ENCODE results near the gene ITFG2. TPM values are rescaled to one million over a fixed set of nuclear protein-coding genes. Genes with fewer than 3 reads are reported as not detected.

Gene ITFG2
- total and polyA plus RNA-seq, 2 experiments from 2014 or later = 15.7 to 19.1 TPM

GRCh38 chr12:2811801-2812200 is 667 bp upstream of the ITFG2 start:
- H3K27ac ChIP-seq = 0 out of 2 replicates have a peak overlapping the region, but pooled peaks have one; percentile 94
- TF ChIP-seq EZH2 (IDR thresholded peaks at IDR 0.05; ENCODE audit: insufficient read depth, poor library complexity, severe bottlenecking) (no peak), EZH2phosphoT487 (IDR thresholded peaks at IDR 0.05; ENCODE audit: insufficient read depth, low read depth) (no peak)

GRCh38 chr12:2813214-2814185 is 1.0 kb downstream of the ITFG2 start:
- in situ Hi-C loops (cut with MboI) = no loop called here
- peak overlapping the region; percentile 94 for H3K27ac ChIP-seq
- peak; percentile 91 for DNase-seq
- 11 to 13% methylated on average over 10 of the region's 10 CpGs for WGBS, 2 experiments (ENCODE audit: low coverage in 1 of 2, low lambda C conversion rate in 2 of 2, missing lambda C conversion rate in 2 of 2)
- peak overlapping the region; percentile 96 for H3K4me2 ChIP-seq (ENCODE audit: unreplicated experiment)
- H3K79me2 ChIP-seq (ENCODE audit: insufficient read depth) = peaks cover 42% of the 10 kb centered on the region
- no peaks in the 10 kb centered on the region for H3K9me3 ChIP-seq (ENCODE audit: low read depth)
- H3F3A ChIP-seq (ENCODE audit: insufficient read depth) = peaks cover 7% of the 10 kb centered on the region
- peak overlapping the region; percentile 87 for H2AFZ ChIP-seq
- H3K27me3 ChIP-seq (replicated peaks; ENCODE audit: insufficient read depth) = no peaks in the 10 kb centered on the region
- no peaks in the 10 kb centered on the region for H4K20me1 ChIP-seq (ENCODE audit: insufficient read depth)
- H3K4me1 ChIP-seq (ENCODE audit: insufficient read depth) = peaks cover 8% of the 10 kb centered on the region
- H3K9ac ChIP-seq = peak overlapping the region; percentile 97
- H3K9me2 ChIP-seq (ENCODE audit: insufficient read depth) = no peaks in the 10 kb centered on the region
- H3K36me3 ChIP-seq (ENCODE audit: low read depth) = no peaks in the 10 kb centered on the region; the same call in 1 of the 2 replicates
- no peak for TF ChIP-seq EZH2 (IDR thresholded peaks at IDR 0.05; ENCODE audit: insufficient read depth, poor library complexity, severe bottlenecking)
- TF ChIP-seq EZH2phosphoT487 (IDR thresholded peaks at IDR 0.05; ENCODE audit: insufficient read depth, low read depth) = no peak
- H3K4me3 ChIP-seq = peak overlapping the region; percentile 92

More at GRCh38 chr12:2811801-2812200, 667 bp upstream of the ITFG2 start:
- DNase-seq = no peak
- Histone ChIP-seq H3K9me3 (ENCODE audit: low read depth) (no peaks in the 10 kb centered on the region), H3K79me2 (ENCODE audit: insufficient read depth) (peaks cover 35% of the 10 kb centered on the region), H3K4me1 (ENCODE audit: insufficient read depth) (peaks cover 8% of the 10 kb centered on the region), H3K36me3 (ENCODE audit: low read depth) (no peaks in the 10 kb centered on the region), H3K4me2 (ENCODE audit: unreplicated experiment) (peak overlapping the region; percentile 95), H3F3A (ENCODE audit: insufficient read depth) (peaks cover 7% of the 10 kb centered on the region), H3K9ac (peak overlapping the region; percentile 97), H2AFZ (peak overlapping the region; percentile 87), H3K9me2 (ENCODE audit: insufficient read depth) (no peaks in the 10 kb centered on the region), H3K4me3 (peak overlapping the region; percentile 92), H4K20me1 (ENCODE audit: insufficient read depth) (no peaks in the 10 kb centered on the region), H3K27me3 (replicated peaks; ENCODE audit: insufficient read depth) (no peaks in the 10 kb centered on the region)
- in situ Hi-C loops (cut with MboI) = no loop called here
- WGBS, 2 experiments (ENCODE audit: low coverage in 1 of 2, low lambda C conversion rate in 2 of 2, missing lambda C conversion rate in 2 of 2) = 80% methylated on average over 5 of the region's 5 CpGs

- no peak for DNase-seq
- Histone ChIP-seq H3K36me3 (ENCODE audit: low read depth) (peaks cover 5% of the 10 kb centered on the region; the same call in 1 of the 2 replicates), H3K79me2 (ENCODE audit: insufficient read depth) (peaks cover 24% of the 10 kb centered on the region), H4K20me1 (ENCODE audit: insufficient read depth) (no peaks in the 10 kb centered on the region), H3K9me3 (ENCODE audit: low read depth) (no peaks in the 10 kb centered on the region), H3K4me2 (ENCODE audit: unreplicated experiment) (no peak overlapping the region), H3F3A (ENCODE audit: insufficient read depth) (no peaks in the 10 kb centered on the region), H2AFZ (no peak overlapping the region), H3K4me3 (no peak overlapping the region), H3K4me1 (ENCODE audit: insufficient read depth) (no peaks in the 10 kb centered on the region), H3K9me2 (ENCODE audit: insufficient read depth) (no peaks in the 10 kb centered on the region), H3K9ac (no peak overlapping the region), H3K27ac (no peak overlapping the region), H3K27me3 (replicated peaks; ENCODE audit: insufficient read depth) (no peaks in the 10 kb centered on the region)
- no peak for TF ChIP-seq EZH2 (IDR thresholded peaks at IDR 0.05; ENCODE audit: insufficient read depth, poor library complexity, severe bottlenecking)
- no peak for TF ChIP-seq EZH2phosphoT487 (IDR thresholded peaks at IDR 0.05; ENCODE audit: insufficient read depth, low read depth)
- in situ Hi-C loops (cut with MboI) = no loop called here
- WGBS, 2 experiments (ENCODE audit: low coverage in 1 of 2, low lambda C conversion rate in 2 of 2, missing lambda C conversion rate in 2 of 2) = 95 to 97% methylated on average over 15 of the region's 15 CpGs
Measured at GRCh38 chr12:2819810-2820209, 7.3 kb downstream of the ITFG2 start.

DNA sequence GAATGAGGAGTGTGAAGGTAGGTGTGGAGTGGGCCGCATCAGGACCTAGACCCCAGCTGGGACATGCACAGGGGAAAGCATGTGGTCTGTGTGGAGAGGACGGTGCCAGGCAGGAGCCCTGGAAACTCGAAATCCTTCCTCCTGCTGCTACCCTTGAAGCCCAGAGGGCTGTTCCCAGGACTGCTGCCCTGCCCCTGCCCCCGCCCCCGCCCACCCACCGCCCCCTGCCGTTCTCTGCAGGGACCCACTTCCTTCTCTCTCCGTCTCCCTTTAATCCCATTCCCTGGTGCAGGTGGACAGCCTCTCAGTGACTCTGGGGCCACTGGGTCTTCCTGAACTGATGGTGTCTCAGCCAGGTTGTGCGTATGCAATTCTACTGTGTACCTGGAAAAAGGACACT is 8.0 kb downstream of the ITFG2 start:
- no peaks in the 10 kb centered on the region for H3K27me3 ChIP-seq (replicated peaks; ENCODE audit: insufficient read depth)
- TF ChIP-seq EZH2phosphoT487 (IDR thresholded peaks at IDR 0.05; ENCODE audit: insufficient read depth, low read depth) (no peak), EZH2 (IDR thresholded peaks at IDR 0.05; ENCODE audit: insufficient read depth, poor library complexity, severe bottlenecking) (no peak)
- in situ Hi-C loops (cut with MboI) = no loop called here
- WGBS, 2 experiments (ENCODE audit: low coverage in 1 of 2, low lambda C conversion rate in 2 of 2, missing lambda C conversion rate in 2 of 2) = 92 to 93% methylated on average over 4 to 9 of the region's 9 CpGs
- no peak overlapping the region for H3K9ac ChIP-seq
- H3K79me2 ChIP-seq (ENCODE audit: insufficient read depth) = peaks cover 18% of the 10 kb centered on the region
- peaks cover 6% of the 10 kb centered on the region; the same call in 1 of the 2 replicates for H3K36me3 ChIP-seq (ENCODE audit: low read depth)
- no peak for DNase-seq
- no peaks in the 10 kb centered on the region for H4K20me1 ChIP-seq (ENCODE audit: insufficient read depth)
- H3K4me2 ChIP-seq (ENCODE audit: unreplicated experiment) = no peak overlapping the region
- no peaks in the 10 kb centered on the region for H3K4me1 ChIP-seq (ENCODE audit: insufficient read depth)
- H3K27ac ChIP-seq = no peak overlapping the region
- H2AFZ ChIP-seq = no peak overlapping the region
- no peaks in the 10 kb centered on the region for H3K9me3 ChIP-seq (ENCODE audit: low read depth)
- no peak overlapping the region for H3K4me3 ChIP-seq
- no peaks in the 10 kb centered on the region for H3F3A ChIP-seq (ENCODE audit: insufficient read depth)
- H3K9me2 ChIP-seq (ENCODE audit: insufficient read depth) = no peaks in the 10 kb centered on the region

All from GM23248 (cell line).